Cardiac fibroblast (primary cell): ENCODE measurements around the gene ZNF487.
"Not testable (repeated sequence)": the region's sequence is repeated elsewhere in the genome, so short reads cannot be mapped to it uniquely, and the experiment has no call there.

Experiments used
- DNase-seq, 2 donors: peaks; one replicate each; pipeline versions ENCODE4 v3.0.0 to v3.0.0-alpha.2; 2010; ENCODE audit warnings: low read depth in 2 of 2
- H3K4me3 ChIP-seq, 2 donors: replicated peaks in 1 of 2; 1 replicate in 1 of 2; 2 replicates in 1 of 2; pipeline ENCODE4 v1.5.1; 2011; ENCODE audit warnings: low read depth in 2 of 2, low read length in 2 of 2, mild to moderate bottlenecking in 2 of 2, moderate library complexity in 1 of 2
- CTCF ChIP-seq: IDR thresholded peaks from one replicate; pipeline ENCODE4 v1.5.1; 2011; ENCODE audit warnings: low read depth, mild to moderate bottlenecking, low read length, inconsistent platforms

ZNF487 gene

GRCh38 chr10:43392748-43393147 lies 44.2 kb upstream of the ZNF487 start:
- no peak overlapping the region for H3K4me3 ChIP-seq
- DNase-seq: no peak
- no peak for TF ChIP-seq CTCF

GRCh38 chr10:43393186-43393585 lies 43.7 kb upstream of the ZNF487 start:
- not testable (repeated sequence) for H3K4me3 ChIP-seq, DNase-seq

- DNase-seq: no peak
- no peak overlapping the region for H3K4me3 ChIP-seq
- no peak for TF ChIP-seq CTCF
Observed at GRCh38 chr10:43393606-43394360, 43.1 kb upstream of the ZNF487 start.

- peak overlapping the region; percentile 62 to 68 for H3K4me3 ChIP-seq
- no peak for DNase-seq
- no peak for TF ChIP-seq CTCF
Observed at GRCh38 chr10:43394868-43395267, 42.0 kb upstream of the ZNF487 start.

- H3K4me3 ChIP-seq: peak overlapping the region; percentile 62 to 68
- peak in 1 of 2 donors; percentile 39 for DNase-seq
- no peak for TF ChIP-seq CTCF
Observed at GRCh38 chr10:43395571-43396060, 41.3 kb upstream of the ZNF487 start.

GRCh38 chr10:43396061-43396927 lies 40.6 kb upstream of the ZNF487 start:
- DNase-seq: peak; percentile 70 to 80
- H3K4me3 ChIP-seq: peak overlapping the region; percentile 62 to 68
- TF ChIP-seq CTCF: no peak
